Subcutaneous abdominal adipose tissue (tissue), 5 donors: ENCODE results near the gene P2RX5.

Experiments used
- H3K27ac ChIP-seq: one replicate; pipeline ENCODE4 v1.7.0; 2013; ENCODE audit warnings: low read depth, mild to moderate bottlenecking, inconsistent platforms, low read length, moderate library complexity
- H3K27me3 ChIP-seq, 5 donors: one replicate each; pipeline ENCODE4 v1.7.0; 2013; ENCODE audit warnings: low read length in 5 of 5, inconsistent platforms in 1 of 5; ENCODE audit not compliant: control insufficient read depth in 5 of 5, insufficient read depth in 4 of 5
- H3K36me3 ChIP-seq, 5 donors: one replicate each; pipeline ENCODE4 v1.7.0; 2013; ENCODE audit warnings: low read length in 5 of 5; ENCODE audit not compliant: control insufficient read depth in 5 of 5, insufficient read depth in 5 of 5
- H3K4me1 ChIP-seq, 5 donors: one replicate each; pipeline ENCODE4 v1.7.0; 2013; ENCODE audit warnings: low read length in 5 of 5, mild to moderate bottlenecking in 3 of 5, moderate library complexity in 1 of 5; ENCODE audit not compliant: control insufficient read depth in 5 of 5, insufficient read depth in 5 of 5
- H3K4me3 ChIP-seq, 5 donors: one replicate each; pipeline ENCODE4 v1.7.0; 2013; ENCODE audit warnings: low read length in 5 of 5, low read depth in 1 of 5
- H3K9ac ChIP-seq, 5 donors: one replicate each; pipeline ENCODE4 v1.7.0; 2013; ENCODE audit warnings: low read length in 5 of 5, mild to moderate bottlenecking in 4 of 5, moderate library complexity in 3 of 5
- H3K9me3 ChIP-seq, 5 donors: one replicate each; pipeline ENCODE4 v1.7.0; 2013; ENCODE audit warnings: low read length in 5 of 5; ENCODE audit not compliant: control insufficient read depth in 5 of 5
- donor health status: healthy.
- donor health status: healthy.
- donor health status: healthy.
- donor health status: healthy.
- donor health status: healthy.

The P2RX5 gene

DNA sequence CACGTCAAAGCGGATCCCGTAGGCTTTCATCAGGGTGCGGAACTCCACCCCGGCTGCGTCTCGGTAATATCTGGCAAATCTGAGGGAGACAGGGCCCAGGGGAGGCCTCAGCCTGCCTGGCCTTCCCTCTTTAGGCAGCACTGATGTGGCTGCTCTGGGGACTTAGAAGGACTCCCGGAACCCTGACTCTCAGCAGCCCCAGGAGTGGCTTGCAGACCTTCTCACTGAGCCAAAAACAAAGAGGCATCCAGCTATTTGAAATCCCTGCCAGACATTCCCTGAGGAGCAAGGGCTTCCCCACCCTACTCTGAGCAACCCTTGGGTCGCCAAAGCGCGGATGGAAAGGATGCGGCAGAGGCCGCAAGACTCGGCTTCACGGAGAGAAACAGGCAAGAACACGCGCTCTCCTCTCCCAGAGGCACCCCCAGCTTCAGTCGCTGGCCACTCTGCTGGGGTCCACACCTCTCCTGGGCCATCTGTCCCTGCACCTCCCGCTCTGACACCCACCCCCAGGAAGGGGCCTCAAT, 7.9 kb downstream of the P2RX5 start:
- Histone ChIP-seq H3K27ac (no peak overlapping the region), H3K4me1 (no peaks in the 10 kb centered on the region), H3K27me3 (peaks cover 9 to 50% (median 39%) of the 10 kb centered on the region in 5 donors), H3K4me3 (no peak overlapping the region), H3K36me3 (no peaks in the 10 kb centered on the region), H3K9ac (no peak overlapping the region), H3K9me3 (no peaks in the 10 kb centered on the region)

DNA sequence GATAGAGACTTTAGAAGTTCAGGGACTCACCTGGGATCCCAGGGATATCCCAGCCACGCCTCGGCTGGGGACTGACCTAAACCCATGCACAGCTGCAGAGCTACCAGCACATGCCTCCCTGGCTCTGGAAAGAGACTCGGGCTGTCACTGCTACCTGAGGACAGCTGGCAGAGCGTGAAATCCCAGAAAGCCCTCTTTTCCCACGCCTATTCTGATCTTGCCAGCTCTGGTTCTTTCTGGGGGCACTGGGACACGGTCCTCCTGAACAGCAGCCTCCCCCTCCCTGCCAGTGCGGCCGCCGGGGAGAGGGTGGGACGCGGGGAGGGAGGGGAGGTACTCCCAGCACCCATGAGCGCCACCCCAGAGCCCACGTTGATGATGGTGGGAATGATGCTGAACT, 10.8 kb downstream of the P2RX5 start:
- Histone ChIP-seq H3K9ac (no peak overlapping the region), H3K4me3 (no peak overlapping the region), H3K4me1 (no peaks in the 10 kb centered on the region), H3K9me3 (no peaks in the 10 kb centered on the region), H3K27ac (no peak overlapping the region), H3K27me3 (peaks cover 9 to 44% (median 31%) of the 10 kb centered on the region in 5 donors), H3K36me3 (no peaks in the 10 kb centered on the region)

DNA sequence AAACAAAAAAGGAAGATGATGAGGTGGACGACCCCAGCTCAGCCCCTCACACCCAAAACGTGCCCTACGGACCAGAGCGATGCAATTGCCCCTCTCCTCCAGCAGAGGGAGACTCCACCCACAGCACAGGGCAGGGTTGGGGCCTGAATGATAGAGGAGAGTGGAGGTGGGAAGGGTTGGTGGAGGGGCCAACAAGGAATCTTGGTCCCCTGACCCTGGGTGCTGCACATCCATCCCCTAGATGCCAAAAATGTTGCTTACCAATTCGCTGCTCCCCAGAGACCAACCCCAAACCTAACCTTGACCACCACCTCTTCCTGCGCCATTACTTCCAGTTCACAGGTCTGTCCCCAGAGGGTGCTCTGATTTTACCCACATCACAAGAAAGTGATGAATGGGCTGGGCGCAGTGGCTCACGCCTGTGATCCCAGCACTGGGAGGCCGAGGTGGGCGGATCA, 12.9 kb downstream of the P2RX5 start:
- Histone ChIP-seq H3K27ac (no peak overlapping the region), H3K9me3 (no peaks in the 10 kb centered on the region), H3K4me1 (no peaks in the 10 kb centered on the region), H3K4me3 (no peak overlapping the region), H3K27me3 (peaks cover 11 to 41% (median 24%) of the 10 kb centered on the region in 5 donors), H3K9ac (no peak overlapping the region), H3K36me3 (no peaks in the 10 kb centered on the region)

DNA sequence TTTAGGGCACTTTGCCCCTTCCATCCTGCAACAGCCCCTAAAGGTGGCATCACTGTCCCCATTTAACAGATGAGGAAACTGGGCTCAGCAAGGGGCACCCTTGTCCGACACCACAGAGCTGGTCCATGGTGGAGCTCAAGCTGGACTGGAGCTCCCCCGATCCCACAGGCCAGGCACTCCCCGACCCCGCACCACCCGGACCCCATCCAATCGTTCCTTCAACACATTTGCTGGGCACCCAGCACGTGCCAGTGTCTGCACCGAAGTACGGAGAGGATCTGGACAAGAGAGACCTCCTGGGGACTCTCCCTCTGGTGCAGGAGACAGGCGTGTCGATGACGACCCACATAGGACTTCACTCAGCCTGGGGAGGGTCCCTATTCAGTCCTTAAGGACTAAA, 13.9 kb downstream of the P2RX5 start:
- Histone ChIP-seq H3K9ac (no peak overlapping the region), H3K36me3 (no peaks in the 10 kb centered on the region), H3K4me3 (no peak overlapping the region), H3K27me3 (peaks cover 11 to 45% (median 28%) of the 10 kb centered on the region in 5 donors), H3K27ac (no peak overlapping the region), H3K4me1 (no peaks in the 10 kb centered on the region), H3K9me3 (no peaks in the 10 kb centered on the region)

DNA sequence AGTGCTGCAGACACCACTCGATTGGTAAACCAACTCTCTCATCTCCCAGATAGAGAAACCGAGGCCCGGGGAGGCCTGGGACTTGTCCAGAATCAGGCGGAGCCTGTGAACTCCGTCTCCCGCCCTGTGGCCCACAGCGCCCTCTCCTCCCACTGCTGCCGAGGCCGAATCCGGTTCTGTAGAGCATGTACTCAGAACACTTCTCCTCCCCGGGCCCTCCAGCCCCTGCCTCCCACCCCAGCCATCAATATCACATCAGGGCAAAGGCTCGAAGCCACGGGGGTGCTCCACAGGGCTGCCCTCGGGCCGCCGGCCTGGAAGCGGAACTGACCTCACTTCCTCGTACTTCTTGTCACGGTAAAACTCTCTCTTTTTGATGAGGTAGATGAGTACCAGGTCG, 14.4 kb downstream of the P2RX5 start:
- Histone ChIP-seq H3K4me1 (no peaks in the 10 kb centered on the region), H3K9me3 (no peaks in the 10 kb centered on the region), H3K27ac (no peak overlapping the region), H3K36me3 (no peaks in the 10 kb centered on the region), H3K27me3 (peaks cover 11 to 45% (median 29%) of the 10 kb centered on the region in 5 donors), H3K4me3 (no peak overlapping the region), H3K9ac (no peak overlapping the region)

DNA sequence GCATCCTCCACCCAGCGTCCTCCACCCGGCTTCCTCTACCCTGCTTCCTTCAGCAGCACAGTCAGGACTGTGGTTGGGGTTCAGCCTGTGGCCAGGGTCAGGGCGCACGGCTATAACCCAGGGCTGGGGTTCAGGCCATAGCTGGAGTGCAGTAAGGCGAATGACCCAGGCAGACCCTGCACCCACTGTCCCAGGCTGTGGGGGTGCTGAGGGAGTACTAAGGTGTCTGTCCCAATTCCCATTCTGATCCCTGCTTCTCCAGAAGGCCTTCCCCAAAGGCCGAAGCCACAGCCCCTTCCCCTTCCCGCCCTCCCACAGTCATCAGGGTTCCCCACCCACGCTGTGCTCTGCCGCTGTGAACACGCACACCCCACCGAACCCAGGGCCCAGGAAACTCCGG, 14.9 kb downstream of the P2RX5 start:
- H3K4me3 ChIP-seq: no peak overlapping the region
- H3K36me3 ChIP-seq: no peaks in the 10 kb centered on the region
- H3K9ac ChIP-seq: no peak overlapping the region
- peaks cover 11 to 45% (median 29%) of the 10 kb centered on the region in 5 donors for H3K27me3 ChIP-seq
- no peak overlapping the region for H3K27ac ChIP-seq
- H3K4me1 ChIP-seq: no peaks in the 10 kb centered on the region
- H3K9me3 ChIP-seq: no peaks in the 10 kb centered on the region

DNA sequence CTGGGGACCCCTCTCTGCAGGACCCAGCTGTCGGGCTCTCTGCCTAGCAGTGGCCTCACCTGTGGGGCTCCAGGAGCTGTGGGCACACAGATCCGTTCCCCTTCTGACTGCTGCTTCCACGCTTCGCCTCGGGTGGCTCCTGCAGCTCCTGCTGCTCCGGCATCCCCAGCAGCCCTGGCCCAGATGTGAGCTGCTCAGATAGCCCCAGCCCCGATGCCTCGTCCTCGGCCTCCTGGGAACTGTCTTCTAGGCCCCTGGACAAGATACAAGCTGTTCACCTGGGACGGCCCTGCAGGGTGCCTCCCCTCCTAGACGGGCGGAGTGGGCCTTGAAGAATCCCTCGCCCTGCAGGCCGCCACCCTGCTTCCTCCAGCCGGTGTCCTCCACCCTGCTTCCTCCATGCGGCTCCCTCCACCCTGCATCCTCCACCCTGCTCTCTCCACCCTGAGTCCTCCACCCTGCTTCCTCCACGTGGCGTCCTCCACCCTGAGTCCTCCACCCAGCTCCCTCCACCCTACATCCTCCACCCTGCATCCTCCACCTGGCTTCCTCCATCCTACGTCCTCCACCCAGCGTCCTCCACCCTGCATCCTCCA, 16.3 kb downstream of the P2RX5 start:
- no peaks in the 10 kb centered on the region for H3K4me1 ChIP-seq
- H3K4me3 ChIP-seq: no peak overlapping the region
- no peak overlapping the region for H3K27ac ChIP-seq
- H3K27me3 ChIP-seq: peaks cover 5 to 40% (median 24%) of the 10 kb centered on the region in 5 donors
- H3K9me3 ChIP-seq: no peaks in the 10 kb centered on the region
- H3K36me3 ChIP-seq: no peaks in the 10 kb centered on the region
- no peak overlapping the region for H3K9ac ChIP-seq

DNA sequence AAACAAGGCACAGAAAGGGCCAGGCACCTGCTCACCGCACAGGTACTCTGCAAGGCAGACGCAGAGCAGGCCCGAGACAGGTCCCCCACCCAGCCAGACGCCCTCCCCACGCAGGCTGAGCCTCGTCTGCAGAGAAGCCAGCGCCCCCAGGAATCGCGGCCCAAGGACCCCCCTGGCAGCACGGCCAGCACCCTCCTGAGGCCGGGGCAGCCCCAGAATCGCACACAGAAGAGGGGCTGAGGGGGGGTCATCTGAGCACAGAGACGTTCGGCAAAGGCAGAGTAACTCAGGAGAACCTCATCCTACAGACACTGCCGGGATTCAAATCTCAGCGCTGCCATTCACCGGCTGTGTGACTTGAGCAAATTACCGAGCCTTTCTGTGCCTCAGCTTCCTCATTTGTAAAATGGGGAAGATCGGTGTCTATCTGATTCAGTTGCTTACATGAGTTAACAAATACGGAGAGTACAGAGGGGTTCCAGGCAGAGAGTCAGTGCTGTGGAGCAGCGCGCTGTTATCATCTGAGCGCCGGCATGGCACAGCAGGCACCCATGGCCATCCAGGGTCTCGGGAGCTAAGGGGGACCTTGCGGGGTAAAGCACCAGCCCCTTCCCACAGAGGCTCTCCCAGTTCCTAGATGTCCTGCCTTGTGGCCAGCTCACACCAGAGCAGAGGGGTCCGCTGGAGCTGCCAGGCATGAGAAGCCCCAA, 17.0 kb downstream of the P2RX5 start:
- no peak overlapping the region for H3K9ac ChIP-seq
- H3K36me3 ChIP-seq: no peaks in the 10 kb centered on the region
- no peaks in the 10 kb centered on the region for H3K9me3 ChIP-seq
- H3K27me3 ChIP-seq: peaks cover 4 to 35% (median 18%) of the 10 kb centered on the region in 5 donors
- no peak overlapping the region for H3K4me3 ChIP-seq
- no peaks in the 10 kb centered on the region for H3K4me1 ChIP-seq
- H3K27ac ChIP-seq: no peak overlapping the region

DNA sequence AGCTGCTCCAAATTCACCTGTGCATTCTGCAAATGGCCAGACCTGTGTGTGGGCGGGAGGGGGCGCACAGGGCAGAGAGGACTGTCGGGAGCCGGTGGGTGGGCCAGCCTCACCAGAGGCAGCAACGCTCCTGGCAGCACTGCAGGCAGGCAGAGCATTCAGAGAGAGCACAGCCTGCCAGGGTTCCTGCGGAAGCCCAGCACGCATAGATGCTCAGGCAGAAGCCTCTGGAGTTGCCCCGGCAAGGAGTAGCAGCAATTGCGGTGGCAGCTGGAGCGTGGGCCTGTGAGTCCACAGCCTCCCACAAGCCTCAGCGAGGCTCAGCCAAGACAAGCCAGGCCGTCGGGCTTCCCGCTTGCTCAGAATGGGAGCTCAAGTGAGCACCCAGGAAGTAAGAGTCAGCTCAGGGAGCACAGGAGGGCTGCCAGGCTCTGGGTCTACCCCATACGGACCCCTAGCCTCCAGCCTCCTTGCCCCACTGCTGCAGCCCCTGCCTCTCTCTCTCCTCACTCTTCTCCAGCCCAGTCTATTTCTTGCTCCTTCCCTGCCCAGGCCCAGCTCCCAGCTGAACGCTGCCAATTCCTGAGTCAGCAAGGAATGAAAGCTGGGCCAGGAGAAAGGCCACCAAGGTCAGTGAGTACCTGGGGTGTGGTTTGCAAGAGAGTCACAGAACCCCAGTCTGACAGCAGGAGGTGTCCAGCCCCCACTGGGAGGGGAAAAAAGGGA, 17.7 kb downstream of the P2RX5 start:
- H3K4me3 ChIP-seq: no peak overlapping the region
- H3K36me3 ChIP-seq: no peaks in the 10 kb centered on the region
- no peaks in the 10 kb centered on the region for H3K9me3 ChIP-seq
- H3K27me3 ChIP-seq: peaks cover 0 to 30% (median 15%) of the 10 kb centered on the region in 5 donors
- H3K27ac ChIP-seq: no peak overlapping the region
- no peak overlapping the region for H3K9ac ChIP-seq
- no peaks in the 10 kb centered on the region for H3K4me1 ChIP-seq

DNA sequence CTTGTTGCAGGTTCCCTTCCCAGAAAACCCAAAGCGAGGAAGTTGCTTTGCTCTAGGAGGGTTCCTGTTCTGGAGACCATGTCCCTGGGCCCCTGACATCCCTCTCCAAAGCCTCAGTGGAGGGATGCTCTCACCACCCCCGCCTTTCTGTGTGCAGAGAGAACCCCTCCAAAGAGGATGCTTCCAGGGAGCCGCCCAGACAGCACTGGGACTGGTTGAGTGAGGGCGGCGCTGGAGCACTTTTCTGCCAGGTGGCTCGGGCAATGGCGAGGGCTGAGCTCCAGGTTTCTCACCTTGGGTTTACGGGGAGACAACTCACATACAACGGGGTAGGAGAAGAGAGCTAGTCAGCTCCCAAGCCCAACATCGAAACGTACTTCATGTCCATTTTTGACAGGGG, 20.1 kb downstream of the P2RX5 start:
- H3K4me1 ChIP-seq: no peaks in the 10 kb centered on the region
- no peaks in the 10 kb centered on the region for H3K9me3 ChIP-seq
- H3K9ac ChIP-seq: no peak overlapping the region
- H3K36me3 ChIP-seq: peaks cover 0 to 5% (median 0%) of the 10 kb centered on the region in 5 donors
- H3K4me3 ChIP-seq: no peak overlapping the region
- H3K27ac ChIP-seq: no peak overlapping the region
- H3K27me3 ChIP-seq: peaks cover 0 to 19% (median 4%) of the 10 kb centered on the region in 5 donors
